Activated CD4-positive, alpha-beta memory T cell treated with anti-CD3 and anti-CD28 coated beads, Interleukin-2, amount 10 ng/mL, durations not matched to agents 7 days and 5 days (primary cell): Measurements from ENCODE around the gene LDLRAD4. TPM values are rescaled to one million over a fixed set of nuclear protein-coding genes. Genes with fewer than 3 reads are reported as not detected.
A peak's percentile ranks its signal among the peaks of the same experiment; 100 is the strongest.

Experiments
- CTCF ChIA-PET: fragments of 350-600 bp; sonication (Branson Sonifier 250); formaldehyde crosslinking; loops from one replicate; lab custom pipeline; 2021; ENCODE audit warnings: antibody characterized with exemption, inconsistent platforms; lab: Charles Lee
- POLR2A ChIA-PET: fragments of 350-600 bp; sonication (Branson Sonifier 250); formaldehyde crosslinking; loops from one replicate; lab custom pipeline; 2021; ENCODE audit warnings: antibody characterized with exemption; lab: Charles Lee
- DNase-seq: peaks from one replicate; pipeline ENCODE4 v3.0.0-alpha.2; 2020
- H3K27ac Mint-ChIP-seq: one replicate; pipeline ENCODE4 v1.8.0; 2021; ENCODE audit warnings: mild to moderate bottlenecking, mixed read lengths
- H3K27me3 Mint-ChIP-seq: one replicate; pipeline ENCODE4 v1.8.0; 2021; ENCODE audit warnings: mixed read lengths
- H3K36me3 Mint-ChIP-seq: one replicate; pipeline ENCODE4 v1.8.0; 2021; ENCODE audit warnings: low read depth, mixed read lengths
- H3K4me1 Mint-ChIP-seq: one replicate; pipeline ENCODE4 v1.8.0; 2021; ENCODE audit warnings: mixed read lengths
- H3K4me3 Mint-ChIP-seq: one replicate; pipeline ENCODE4 v1.8.0; 2021; ENCODE audit warnings: mild to moderate bottlenecking, mixed read lengths
- H3K9me3 Mint-ChIP-seq: one replicate; pipeline ENCODE4 v1.8.0; 2021; ENCODE audit warnings: mixed read lengths
- total RNA-seq, 2 experiments: library from RNA; stranded (reverse); gene quantifications; one replicate each; pipeline ENCODE4 v1.2.3, GENCODE V29; 2021

The LDLRAD4 gene
- total RNA-seq, 2 experiments from 2014 or later = 19.1 to 22.4 TPM

- H3K4me3 Mint-ChIP-seq = no peak overlapping the region
- POLR2A ChIA-PET = no interaction called here
- CTCF ChIA-PET = no interaction called here
- no peaks in the 10 kb centered on the region for H3K9me3 Mint-ChIP-seq
- H3K4me1 Mint-ChIP-seq = no peaks in the 10 kb centered on the region
- no peaks in the 10 kb centered on the region for H3K36me3 Mint-ChIP-seq
- no peak for DNase-seq
- no peak overlapping the region for H3K27ac Mint-ChIP-seq
- H3K27me3 Mint-ChIP-seq = no peaks in the 10 kb centered on the region
These were observed 309.2 kb downstream of the LDLRAD4 start for GRCh38 chr18:13527730-13528129.

GRCh38 chr18:13528739-13529392 lies 310.3 kb downstream of the LDLRAD4 start:
- no peaks in the 10 kb centered on the region for H3K4me1 Mint-ChIP-seq
- ChIA-PET POLR2A (no interaction called here), CTCF (interaction anchor here (1.0 to 1.1 kb wide), 2 partner anchors 11 to 313 kb away, joined by 4 to 5 read pairs; no protein-coding TSS in a partner anchor)
- H3K27ac Mint-ChIP-seq = no peak overlapping the region
- no peaks in the 10 kb centered on the region for H3K36me3 Mint-ChIP-seq
- no peaks in the 10 kb centered on the region for H3K27me3 Mint-ChIP-seq
- no peaks in the 10 kb centered on the region for H3K9me3 Mint-ChIP-seq
- H3K4me3 Mint-ChIP-seq = no peak overlapping the region
- no peak for DNase-seq

- no peaks in the 10 kb centered on the region for H3K9me3 Mint-ChIP-seq
- POLR2A ChIA-PET = no interaction called here
- CTCF ChIA-PET = interaction anchor here (0.6 to 1.0 kb wide), 2 partner anchors 12 to 314 kb away, joined by 3 to 4 read pairs; no protein-coding TSS in a partner anchor
- DNase-seq = no peak
- H3K36me3 Mint-ChIP-seq = no peaks in the 10 kb centered on the region
- no peaks in the 10 kb centered on the region for H3K4me1 Mint-ChIP-seq
- no peak overlapping the region for H3K4me3 Mint-ChIP-seq
- no peak overlapping the region for H3K27ac Mint-ChIP-seq
- no peaks in the 10 kb centered on the region for H3K27me3 Mint-ChIP-seq
These were observed 311.7 kb downstream of the LDLRAD4 start for GRCh38 chr18:13530033-13530878.

GRCh38 chr18:13530879-13531387 lies 312.4 kb downstream of the LDLRAD4 start:
- Mint-ChIP-seq H3K9me3 (no peaks in the 10 kb centered on the region), H3K4me3 (no peak overlapping the region), H3K4me1 (no peaks in the 10 kb centered on the region), H3K27ac (no peak overlapping the region), H3K36me3 (no peaks in the 10 kb centered on the region), H3K27me3 (no peaks in the 10 kb centered on the region)
- peak; percentile 23 for DNase-seq
- ChIA-PET CTCF (no interaction called here), POLR2A (no interaction called here)

GRCh38 chr18:13531681-13532325 lies 313.2 kb downstream of the LDLRAD4 start:
- ChIA-PET CTCF (no interaction called here), POLR2A (no interaction called here)
- Mint-ChIP-seq H3K27me3 (no peaks in the 10 kb centered on the region), H3K27ac (no peak overlapping the region), H3K36me3 (no peaks in the 10 kb centered on the region), H3K9me3 (no peaks in the 10 kb centered on the region), H3K4me1 (no peaks in the 10 kb centered on the region), H3K4me3 (no peak overlapping the region)
- no peak for DNase-seq

- CTCF ChIA-PET = no interaction called here
- Mint-ChIP-seq H3K27me3 (no peaks in the 10 kb centered on the region), H3K4me3 (no peak overlapping the region), H3K4me1 (peaks cover 1% of the 10 kb centered on the region), H3K36me3 (no peaks in the 10 kb centered on the region), H3K27ac (no peak overlapping the region), H3K9me3 (no peaks in the 10 kb centered on the region)
- DNase-seq = no peak
- POLR2A ChIA-PET = no interaction called here
These were observed 314.0 kb downstream of the LDLRAD4 start for GRCh38 chr18:13532406-13533075.

GRCh38 chr18:13534631-13535030 lies 316.1 kb downstream of the LDLRAD4 start:
- H3K4me1 Mint-ChIP-seq = peaks cover 10% of the 10 kb centered on the region
- POLR2A ChIA-PET = no interaction called here
- CTCF ChIA-PET = no interaction called here
- no peak overlapping the region for H3K4me3 Mint-ChIP-seq
- no peaks in the 10 kb centered on the region for H3K9me3 Mint-ChIP-seq
- DNase-seq = no peak
- H3K36me3 Mint-ChIP-seq = no peaks in the 10 kb centered on the region
- no peaks in the 10 kb centered on the region for H3K27me3 Mint-ChIP-seq
- H3K27ac Mint-ChIP-seq = no peak overlapping the region

- Mint-ChIP-seq H3K36me3 (peaks cover 2% of the 10 kb centered on the region), H3K27me3 (no peaks in the 10 kb centered on the region), H3K9me3 (no peaks in the 10 kb centered on the region), H3K27ac (no peak overlapping the region), H3K4me1 (peaks cover 14% of the 10 kb centered on the region), H3K4me3 (no peak overlapping the region)
- DNase-seq = no peak
- CTCF ChIA-PET = no interaction called here
- POLR2A ChIA-PET = interaction anchor here (1.1 kb wide), 1 partner anchor 11 kb away, joined by 3 read pairs; no protein-coding TSS in a partner anchor
These were observed 318.0 kb downstream of the LDLRAD4 start for GRCh38 chr18:13536578-13536977.

GRCh38 chr18:13537022-13537780 lies 318.6 kb downstream of the LDLRAD4 start:
- Mint-ChIP-seq H3K4me1 (peaks cover 14% of the 10 kb centered on the region), H3K36me3 (peaks cover 2% of the 10 kb centered on the region), H3K27me3 (no peaks in the 10 kb centered on the region), H3K4me3 (no peak overlapping the region), H3K9me3 (no peaks in the 10 kb centered on the region), H3K27ac (no peak overlapping the region)
- POLR2A ChIA-PET = no interaction called here
- CTCF ChIA-PET = interaction anchor here (1.3 kb wide), 1 partner anchor 377 kb away, joined by 4 read pairs; no protein-coding TSS in a partner anchor
- no peak for DNase-seq

GRCh38 chr18:13538630-13539029 lies 320.1 kb downstream of the LDLRAD4 start:
- ChIA-PET POLR2A (no interaction called here), CTCF (interaction anchor here (1.3 kb wide), 1 partner anchor 379 kb away, joined by 4 read pairs; no protein-coding TSS in a partner anchor)
- DNase-seq = no peak
- H3K4me1 Mint-ChIP-seq = peaks cover 14% of the 10 kb centered on the region
- H3K36me3 Mint-ChIP-seq = peaks cover 2% of the 10 kb centered on the region
- H3K9me3 Mint-ChIP-seq = no peaks in the 10 kb centered on the region
- H3K4me3 Mint-ChIP-seq = no peak overlapping the region
- no peaks in the 10 kb centered on the region for H3K27me3 Mint-ChIP-seq
- H3K27ac Mint-ChIP-seq = no peak overlapping the region

GRCh38 chr18:13539050-13539449 lies 320.5 kb downstream of the LDLRAD4 start:
- Mint-ChIP-seq H3K27me3 (no peaks in the 10 kb centered on the region), H3K4me1 (peaks cover 14% of the 10 kb centered on the region), H3K27ac (no peak overlapping the region), H3K36me3 (peaks cover 2% of the 10 kb centered on the region), H3K4me3 (no peak overlapping the region), H3K9me3 (no peaks in the 10 kb centered on the region)
- no peak for DNase-seq
- POLR2A ChIA-PET = no interaction called here
- CTCF ChIA-PET = no interaction called here

GRCh38 chr18:13539843-13540476 lies 321.4 kb downstream of the LDLRAD4 start:
- ChIA-PET POLR2A (no interaction called here), CTCF (no interaction called here)
- DNase-seq = no peak
- Mint-ChIP-seq H3K4me3 (no peak overlapping the region), H3K9me3 (no peaks in the 10 kb centered on the region), H3K27ac (no peak overlapping the region), H3K27me3 (no peaks in the 10 kb centered on the region), H3K4me1 (peaks cover 14% of the 10 kb centered on the region), H3K36me3 (peaks cover 2% of the 10 kb centered on the region)
